ENCODE measurements around the gene MISP3. TPM values are rescaled to one million over a fixed set of nuclear protein-coding genes. Genes with fewer than 3 reads are reported as not detected.

Gene MISP3
- total RNA-seq, 4 donors from 2014 or later = 1.6 to 3.0 (median 2.8) TPM; not detected in 1

DNA sequence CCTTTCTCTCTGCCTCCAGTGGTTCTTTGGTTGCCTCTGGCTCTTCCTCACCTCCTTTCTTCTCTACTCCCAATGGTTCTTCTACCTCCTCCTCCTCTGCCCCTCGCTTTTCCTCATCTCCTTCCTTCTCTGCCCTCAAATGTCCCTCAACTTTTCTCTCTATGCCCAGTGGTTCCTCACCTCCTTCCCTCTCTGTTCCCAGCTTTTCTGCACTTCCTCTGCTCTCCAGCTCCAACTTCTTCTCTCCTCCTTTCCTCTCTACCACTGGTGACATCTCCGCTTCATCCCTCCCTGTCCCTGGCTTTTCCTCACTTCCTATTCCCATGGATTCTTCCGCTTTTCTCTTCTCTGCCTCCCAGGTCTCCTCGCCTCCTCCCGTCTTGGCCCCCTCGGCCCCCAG, 18.5 kb upstream of the MISP3 start:
- ATAC-seq (ENCODE audit: low FRiP score) = no peak
- TF ChIP-seq CTCF (IDR thresholded peaks at IDR 0.05) = no peak
- DNase-seq (ENCODE audit: low spot score) = no peak

DNA sequence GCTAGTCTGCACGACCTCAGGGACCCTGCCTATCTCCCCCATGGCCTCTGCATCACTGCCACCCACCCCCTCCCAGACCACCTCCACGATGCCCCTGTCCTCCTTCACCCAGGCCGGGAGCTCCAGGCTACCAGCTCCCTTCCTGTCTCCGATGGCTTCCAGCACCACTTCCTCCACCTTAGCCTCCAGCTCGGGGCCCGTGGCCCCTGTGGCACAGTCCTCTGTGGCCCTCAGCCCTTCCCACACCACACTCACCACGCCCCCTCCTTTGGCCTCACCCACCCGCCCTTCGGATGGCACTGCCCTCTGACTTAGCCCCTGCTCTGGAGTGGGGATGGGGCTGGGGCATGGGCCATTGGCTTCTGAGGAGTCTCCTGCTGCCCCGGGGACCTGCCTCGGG, 17.9 kb upstream of the MISP3 start:
- no peak for TF ChIP-seq CTCF (IDR thresholded peaks at IDR 0.05)
- DNase-seq (ENCODE audit: low spot score) (no peak), ATAC-seq (ENCODE audit: low FRiP score) (no peak)

GRCh38 chr19:14055396-14055795, 17.2 kb upstream of the MISP3 start:
- DNase-seq (ENCODE audit: low spot score) (no peak), ATAC-seq (ENCODE audit: low FRiP score) (no peak)
- TF ChIP-seq CTCF (IDR thresholded peaks at IDR 0.05) = no peak

GRCh38 chr19:14056069-14056666, 16.4 kb upstream of the MISP3 start:
- DNase-seq (ENCODE audit: low spot score) (no peak), ATAC-seq (ENCODE audit: low FRiP score) (no peak)
- no peak for TF ChIP-seq CTCF (IDR thresholded peaks at IDR 0.05)

- ATAC-seq (ENCODE audit: low FRiP score) (no peak), DNase-seq (ENCODE audit: low spot score) (no peak)
- TF ChIP-seq CTCF (IDR thresholded peaks at IDR 0.05) = no peak
Observed at GRCh38 chr19:14056741-14057356, 15.7 kb upstream of the MISP3 start.

DNA sequence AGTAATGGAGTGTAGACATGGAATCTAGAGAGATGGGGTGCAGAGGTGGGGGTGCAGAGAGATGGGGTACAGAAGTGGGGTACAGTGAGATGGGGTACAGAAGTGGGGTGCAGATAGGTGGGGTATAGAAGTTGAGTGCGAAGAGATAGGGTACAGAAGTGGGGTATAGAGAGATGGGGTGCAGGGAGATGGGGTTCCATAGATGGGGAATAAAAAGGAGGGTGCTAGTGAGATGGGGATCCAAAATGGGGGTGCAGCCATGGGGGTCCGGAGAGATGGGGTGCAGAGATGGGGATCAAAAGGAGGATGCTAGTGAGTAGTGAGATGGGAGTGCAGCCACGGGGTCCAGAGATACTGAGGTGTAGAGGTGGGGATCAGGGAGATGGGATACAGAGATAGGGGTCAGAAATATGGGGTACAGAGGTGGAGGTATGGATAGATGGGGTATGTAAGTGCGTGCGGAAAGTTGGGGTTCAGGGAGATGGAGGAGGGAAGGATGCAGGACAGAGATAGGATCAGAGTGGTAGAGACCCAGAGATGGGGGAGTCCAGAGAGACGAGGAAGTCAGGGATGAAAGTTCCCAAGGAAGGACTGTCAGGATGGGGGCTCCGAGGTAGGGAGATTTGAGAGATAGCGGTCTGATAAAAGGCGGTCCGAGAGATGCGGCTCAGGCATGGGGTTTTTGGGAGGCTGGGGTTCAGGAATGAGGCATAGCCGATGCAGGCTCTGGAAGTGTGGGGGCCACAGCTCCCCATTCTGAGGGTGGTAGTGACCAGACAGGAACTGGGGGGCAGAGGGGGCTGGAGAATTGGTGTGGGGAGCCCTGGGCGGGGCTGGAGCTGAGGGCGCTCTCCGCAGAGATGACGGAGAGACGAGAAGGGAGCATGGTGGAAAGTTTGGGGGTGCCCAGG, 14.1 kb upstream of the MISP3 start:
- no peak for TF ChIP-seq CTCF (IDR thresholded peaks at IDR 0.05)
- ATAC-seq (ENCODE audit: low FRiP score) (no peak), DNase-seq (ENCODE audit: low spot score) (no peak)
